BLaER1 (cell line): ENCODE measurements around the gene ABHD1.
A peak's percentile ranks its signal among the peaks of the same experiment; 100 is the strongest.
"Not testable (repeated sequence)": the region's sequence is repeated elsewhere in the genome, so short reads cannot be mapped to it uniquely, and the experiment has no call there.

Experiments
- H3K27ac ChIP-seq: shearing (Covaris generic); formaldehyde crosslinking; 2 replicates; pipeline ENCODE4 v1.8.1; 2022
- H3K27me3 ChIP-seq: shearing (Covaris generic); formaldehyde crosslinking; 2 replicates; pipeline ENCODE4 v1.8.1; 2022
- H3K36me3 ChIP-seq: shearing (Covaris generic); formaldehyde crosslinking; 2 replicates; pipeline ENCODE4 v1.8.1; 2022
- H3K4me1 ChIP-seq: shearing (Covaris generic); formaldehyde crosslinking; 2 replicates; pipeline ENCODE4 v1.8.1; 2022
- H3K4me2 ChIP-seq: shearing (Covaris generic); formaldehyde crosslinking; 2 replicates; pipeline ENCODE4 v1.8.1; 2022
- H3K4me3 ChIP-seq: shearing (Covaris generic); formaldehyde crosslinking; 2 replicates; pipeline ENCODE4 v1.8.1; 2022
- H3K9ac ChIP-seq: shearing (Covaris generic); formaldehyde crosslinking; 2 replicates; pipeline ENCODE4 v1.8.1; 2022
- H3K9me3 ChIP-seq: shearing (Covaris generic); formaldehyde crosslinking; 2 replicates; pipeline ENCODE4 v1.8.1; 2022
- H4K20me1 ChIP-seq: shearing (Covaris generic); formaldehyde crosslinking; 2 replicates; pipeline ENCODE4 v1.8.1; 2022
- Cebpa-rat ChIP-seq: shearing (Covaris generic); IDR thresholded peaks from 2 replicates; pipeline ENCODE4 v1.8.1; 2022

ABHD1 gene

GRCh38 chr2:27109083-27109482 is 14.5 kb upstream of the ABHD1 start:
- Histone ChIP-seq H3K27me3 (no peaks in the 10 kb centered on the region), H3K4me1 (peaks cover 14% of the 10 kb centered on the region), H4K20me1 (no peaks in the 10 kb centered on the region), H3K4me2 (no peak overlapping the region), H3K9me3 (no peaks in the 10 kb centered on the region), H3K9ac (no peak overlapping the region), H3K27ac (no peak overlapping the region), H3K4me3 (no peak overlapping the region), H3K36me3 (no peaks in the 10 kb centered on the region)
- TF ChIP-seq Cebpa-rat = no peak

- H4K20me1 ChIP-seq, H3K9ac ChIP-seq, H3K36me3 ChIP-seq, H3K27ac ChIP-seq, H3K4me1 ChIP-seq, H3K4me3 ChIP-seq, H3K27me3 ChIP-seq, H3K9me3 ChIP-seq, H3K4me2 ChIP-seq: not testable (repeated sequence)
Measured at GRCh38 chr2:27110603-27111352, 12.8 kb upstream of the ABHD1 start.

- not testable (repeated sequence) for H3K36me3 ChIP-seq, H3K4me3 ChIP-seq, H3K4me2 ChIP-seq, H3K27ac ChIP-seq, H4K20me1 ChIP-seq, H3K4me1 ChIP-seq, H3K9ac ChIP-seq, H3K27me3 ChIP-seq, H3K9me3 ChIP-seq
Measured at GRCh38 chr2:27111392-27112078, 12.1 kb upstream of the ABHD1 start.

GRCh38 chr2:27115519-27115918 is 8.1 kb upstream of the ABHD1 start:
- no peaks in the 10 kb centered on the region for H3K36me3 ChIP-seq
- TF ChIP-seq Cebpa-rat = no peak
- peaks cover 37% of the 10 kb centered on the region for H3K27me3 ChIP-seq

GRCh38 chr2:27117995-27118524 is 5.6 kb upstream of the ABHD1 start:
- Histone ChIP-seq H3K9ac (no peak overlapping the region), H3K9me3 (no peaks in the 10 kb centered on the region), H3K4me2 (peak overlapping the region; percentile 85), H3K27me3 (peaks cover 62% of the 10 kb centered on the region), H4K20me1 (no peaks in the 10 kb centered on the region), H3K4me1 (0 out of 2 replicates have a peak, but pooled peaks cover 12% of the 10 kb centered on the region), H3K36me3 (no peaks in the 10 kb centered on the region), H3K4me3 (peak overlapping the region; percentile 68), H3K27ac (no peak overlapping the region)
- TF ChIP-seq Cebpa-rat = no peak

More at GRCh38 chr2:27115519-27115918, 8.1 kb upstream of the ABHD1 start:
- Histone ChIP-seq H3K27ac (no peak overlapping the region), H3K4me3 (no peak overlapping the region), H4K20me1 (no peaks in the 10 kb centered on the region), H3K4me1 (0 out of 2 replicates have a peak, but pooled peaks cover 12% of the 10 kb centered on the region), H3K4me2 (no peak overlapping the region), H3K9ac (no peak overlapping the region), H3K9me3 (no peaks in the 10 kb centered on the region)

- TF ChIP-seq Cebpa-rat = no peak
- Histone ChIP-seq H3K27me3 (peaks cover 69% of the 10 kb centered on the region), H3K4me2 (peak within 1 kb of the TSS; percentile 85), H3K36me3 (no peaks in the 10 kb centered on the region), H3K9ac (peak within 1 kb of the TSS; percentile 60), H3K9me3 (no peaks in the 10 kb centered on the region), H3K4me3 (peak within 1 kb of the TSS; percentile 68), H4K20me1 (no peaks in the 10 kb centered on the region), H3K27ac (0 out of 2 replicates have a peak within 1 kb of the TSS, but pooled peaks have one; percentile 26), H3K4me1 (0 out of 2 replicates have a peak, but pooled peaks cover 12% of the 10 kb centered on the region)
Measured at GRCh38 chr2:27118525-27119329, 4.9 kb upstream of the ABHD1 start, which contains the start of gene CGREF1. TSS of gene CGREF1 (minus strand) at chr2:27119128. CDS start at chr2:27104366, 14,762 bp downstream.

- H3K9ac ChIP-seq, H3K9me3 ChIP-seq, H4K20me1 ChIP-seq, H3K27ac ChIP-seq, H3K36me3 ChIP-seq: not testable (repeated sequence)
- 0 out of 2 replicates have a peak, but pooled peaks cover 12% of the 10 kb centered on the region for H3K4me1 ChIP-seq
- peak overlapping the region; percentile 85 for H3K4me2 ChIP-seq
- H3K4me3 ChIP-seq = peak overlapping the region; percentile 68
- peaks cover 75% of the 10 kb centered on the region for H3K27me3 ChIP-seq
Measured at GRCh38 chr2:27119330-27119670, 4.3 kb upstream of the ABHD1 start.

- Histone ChIP-seq H3K27ac (no peak overlapping the region), H3K9me3 (no peaks in the 10 kb centered on the region), H3K4me3 (no peak overlapping the region), H3K4me2 (no peak overlapping the region), H3K9ac (no peak overlapping the region), H3K27me3 (peaks cover 79% of the 10 kb centered on the region), H3K4me1 (0 out of 2 replicates have a peak, but pooled peaks cover 12% of the 10 kb centered on the region), H4K20me1 (no peaks in the 10 kb centered on the region), H3K36me3 (no peaks in the 10 kb centered on the region)
- TF ChIP-seq Cebpa-rat = no peak
Measured at GRCh38 chr2:27121906-27122305, 1.7 kb upstream of the ABHD1 start.

- Histone ChIP-seq H3K4me2 (no peak overlapping the region), H3K27me3 (peaks cover 71% of the 10 kb centered on the region), H3K27ac (no peak overlapping the region), H3K9me3 (no peaks in the 10 kb centered on the region), H3K4me1 (0 out of 2 replicates have a peak, but pooled peaks cover 12% of the 10 kb centered on the region), H3K9ac (no peak overlapping the region), H4K20me1 (no peaks in the 10 kb centered on the region), H3K4me3 (no peak overlapping the region), H3K36me3 (no peaks in the 10 kb centered on the region)
- no peak for TF ChIP-seq Cebpa-rat
Measured at GRCh38 chr2:27122791-27123190, 824 bp upstream of the ABHD1 start.
